ENCODE measurements around the gene PPP1CC.

PPP1CC gene

DNA sequence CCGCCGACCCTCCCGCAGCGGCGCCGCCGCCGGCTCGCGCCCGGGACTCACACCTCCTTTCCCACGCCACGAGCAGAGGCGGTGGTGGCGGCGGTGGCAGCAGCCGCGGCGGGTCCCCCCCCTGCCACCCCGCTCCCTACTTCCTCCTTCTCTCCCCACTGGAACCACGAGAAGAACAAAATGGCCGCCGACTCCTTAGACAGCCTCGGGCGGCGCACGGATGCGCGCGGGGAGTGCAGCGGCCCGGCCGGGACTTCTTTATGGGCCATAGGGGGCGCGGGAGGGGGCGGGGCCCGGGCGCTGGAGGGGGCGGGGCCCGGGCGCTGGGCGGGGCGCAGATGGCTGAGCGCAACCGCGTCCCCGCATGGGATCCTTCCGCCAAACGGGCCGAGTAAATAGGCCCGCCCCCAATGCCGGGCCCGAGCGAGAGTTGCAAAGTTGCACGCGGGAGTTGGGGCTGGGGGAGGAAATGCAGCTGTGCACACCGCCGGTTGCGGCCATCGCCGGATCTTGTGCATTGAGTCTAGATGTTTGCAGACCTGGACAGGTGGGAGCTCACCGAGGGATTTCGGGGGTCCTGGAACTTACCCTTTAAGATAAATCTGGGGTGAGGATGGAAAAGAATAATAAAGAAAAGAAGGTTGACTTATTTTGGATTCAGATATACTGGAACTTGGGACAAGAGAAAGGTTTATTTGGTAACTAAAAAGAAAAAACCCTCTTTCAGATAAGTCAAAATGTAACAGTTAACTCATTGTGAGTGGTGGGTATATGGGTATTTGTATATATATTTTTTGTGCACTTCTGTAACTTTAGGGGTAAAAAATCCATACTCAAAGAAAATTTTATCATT, at the start of gene PPP1CC:
PPP1CC (minus strand) TSS at position 174 of the 853 bp plus-strand sequence. CDS start 184 bp downstream, outside the sequence.
- peak within 1 kb of the TSS; percentile 93 for H3K27ac ChIP-seq
- TF ChIP-seq, protein P1, sequence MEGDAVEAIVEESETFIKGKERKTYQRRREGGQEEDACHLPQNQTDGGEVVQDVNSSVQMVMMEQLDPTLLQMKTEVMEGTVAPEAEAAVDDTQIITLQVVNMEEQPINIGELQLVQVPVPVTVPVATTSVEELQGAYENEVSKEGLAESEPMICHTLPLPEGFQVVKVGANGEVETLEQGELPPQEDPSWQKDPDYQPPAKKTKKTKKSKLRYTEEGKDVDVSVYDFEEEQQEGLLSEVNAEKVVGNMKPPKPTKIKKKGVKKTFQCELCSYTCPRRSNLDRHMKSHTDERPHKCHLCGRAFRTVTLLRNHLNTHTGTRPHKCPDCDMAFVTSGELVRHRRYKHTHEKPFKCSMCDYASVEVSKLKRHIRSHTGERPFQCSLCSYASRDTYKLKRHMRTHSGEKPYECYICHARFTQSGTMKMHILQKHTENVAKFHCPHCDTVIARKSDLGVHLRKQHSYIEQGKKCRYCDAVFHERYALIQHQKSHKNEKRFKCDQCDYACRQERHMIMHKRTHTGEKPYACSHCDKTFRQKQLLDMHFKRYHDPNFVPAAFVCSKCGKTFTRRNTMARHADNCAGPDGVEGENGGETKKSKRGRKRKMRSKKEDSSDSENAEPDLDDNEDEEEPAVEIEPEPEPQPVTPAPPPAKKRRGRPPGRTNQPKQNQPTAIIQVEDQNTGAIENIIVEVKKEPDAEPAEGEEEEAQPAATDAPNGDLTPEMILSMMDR (conservative IDR thresholded peaks at IDR 0.05) = no peak

DNA sequence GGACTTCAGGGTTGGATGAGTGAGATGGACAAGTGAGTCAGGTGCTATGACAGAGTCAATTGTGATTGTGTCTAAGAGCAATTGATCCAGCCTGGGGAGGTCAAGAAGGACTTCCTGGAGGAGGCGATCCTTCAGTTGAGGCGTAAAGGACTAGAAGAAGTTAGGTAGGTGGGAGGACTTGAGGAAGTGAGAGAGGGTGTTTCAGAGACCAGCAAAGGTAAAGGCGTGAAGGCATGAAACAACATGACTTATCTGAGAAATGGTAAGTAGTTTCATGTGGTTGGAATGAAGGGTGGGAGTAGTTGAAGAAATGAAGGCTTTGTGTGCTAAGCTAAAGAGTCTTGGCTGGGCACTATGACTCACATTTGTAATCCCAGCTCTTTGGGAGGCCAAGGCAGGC, 48.9 kb upstream of the PPP1CC start:
- H3K27ac ChIP-seq = no peak overlapping the region
- TF ChIP-seq, protein P1 (conservative IDR thresholded peaks at IDR 0.05) = no peak

DNA sequence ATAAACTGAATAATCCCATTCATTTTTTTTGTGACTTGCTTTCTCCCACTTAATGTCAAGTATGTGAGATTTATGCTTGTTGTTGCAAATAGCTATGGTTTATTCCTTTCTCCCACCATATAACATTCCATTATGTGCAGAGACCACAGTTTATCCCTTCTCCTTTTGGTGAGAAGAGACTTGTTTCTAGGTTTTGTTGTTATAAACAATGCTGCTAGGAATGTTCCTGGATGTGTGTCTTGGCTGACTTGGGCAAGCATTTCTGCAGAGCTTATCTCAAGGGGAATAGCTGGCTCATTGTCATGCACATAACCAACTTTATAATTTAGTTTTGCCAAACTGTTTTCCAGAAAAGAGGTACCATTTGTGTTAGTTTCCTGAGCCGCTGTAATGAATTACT, 47.6 kb upstream of the PPP1CC start:
- H3K27ac ChIP-seq = no peak overlapping the region
- TF ChIP-seq, protein P1 (conservative IDR thresholded peaks at IDR 0.05) = no peak

DNA sequence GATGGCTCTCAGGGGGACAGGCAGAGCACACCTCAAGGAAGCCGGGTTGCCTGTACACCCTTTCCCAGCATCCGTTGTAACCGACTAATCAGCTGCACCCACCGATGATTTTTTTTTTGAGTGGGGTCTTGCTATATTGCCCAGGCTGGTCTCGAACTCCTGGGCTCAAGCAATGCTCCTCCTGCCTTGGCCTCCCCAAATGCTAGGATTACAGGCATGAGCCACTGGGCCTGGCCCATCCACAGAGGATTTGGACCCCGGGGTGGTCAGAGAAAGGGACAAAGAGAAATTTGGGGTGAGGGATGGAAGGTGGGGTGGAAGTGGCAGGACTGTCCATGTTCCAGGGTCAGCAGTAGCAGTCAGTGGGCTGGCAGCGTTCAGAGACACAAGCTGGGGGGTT, 43.3 kb upstream of the PPP1CC start:
- TF ChIP-seq, protein P1 (conservative IDR thresholded peaks at IDR 0.05) = no peak
- H3K27ac ChIP-seq = no peak overlapping the region

DNA sequence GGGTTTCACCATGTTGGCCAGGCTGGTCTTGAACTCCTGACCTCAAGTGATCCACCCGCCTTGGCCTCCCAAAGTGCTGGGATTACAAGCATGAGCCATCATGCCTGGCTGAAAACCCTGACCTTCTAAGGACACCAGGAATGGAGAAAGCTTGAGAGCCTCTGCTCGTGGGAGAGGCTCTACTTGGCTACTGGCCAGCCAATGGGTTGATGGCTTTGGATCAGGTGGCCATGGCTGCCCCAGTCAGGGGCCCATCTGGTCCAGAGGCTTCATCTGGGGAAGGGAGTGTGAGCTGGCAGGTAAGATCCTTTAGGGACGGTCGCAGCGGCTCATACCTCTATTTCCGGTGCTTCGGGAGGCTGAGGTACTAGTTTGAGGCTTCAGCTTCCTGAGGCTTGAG, 42.5 kb upstream of the PPP1CC start:
- no peak overlapping the region for H3K27ac ChIP-seq
- TF ChIP-seq, protein P1 (conservative IDR thresholded peaks at IDR 0.05) = no peak

DNA sequence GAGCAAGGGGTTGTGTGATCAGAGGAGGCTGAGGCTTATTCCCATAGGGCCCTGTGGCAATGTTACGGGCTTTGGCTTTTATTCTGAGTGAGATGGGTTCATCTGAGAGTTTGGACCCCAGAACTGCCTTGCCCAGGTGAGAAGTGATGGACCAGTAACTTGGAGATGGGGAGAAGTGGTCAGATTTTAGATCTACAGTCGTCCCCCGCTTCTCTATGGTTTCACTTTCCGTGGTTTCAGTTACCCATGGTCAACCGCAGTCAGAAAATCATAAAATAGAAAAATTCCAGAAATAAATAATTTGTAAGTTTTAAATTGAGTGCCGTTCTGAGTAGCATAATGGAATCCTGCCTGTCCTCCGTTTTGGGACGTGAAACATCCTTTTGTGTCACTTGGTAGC, 40.2 kb upstream of the PPP1CC start:
- TF ChIP-seq, protein P1 (conservative IDR thresholded peaks at IDR 0.05) = no peak
- no peak overlapping the region for H3K27ac ChIP-seq

DNA sequence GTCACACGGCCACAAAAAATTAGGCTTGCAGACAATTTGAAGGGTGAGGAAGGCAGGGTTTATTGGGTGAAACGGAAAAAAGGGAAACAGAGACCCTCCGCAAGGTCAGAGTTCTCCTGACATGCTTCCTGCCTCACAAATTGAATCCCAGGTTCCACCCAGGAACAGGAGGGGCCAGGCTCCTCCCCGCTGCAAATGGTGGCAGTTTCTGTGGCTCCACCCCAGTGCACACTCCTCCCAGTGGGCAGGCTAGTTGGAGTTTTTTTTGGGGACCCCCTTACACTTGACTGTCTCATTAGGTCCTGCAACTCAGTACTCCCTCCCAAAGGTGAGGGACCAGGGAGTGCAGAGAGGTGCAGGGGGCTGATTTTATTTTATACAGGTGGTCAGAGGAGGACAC, 39.4 kb upstream of the PPP1CC start:
- no peak overlapping the region for H3K27ac ChIP-seq
- TF ChIP-seq, protein P1 (conservative IDR thresholded peaks at IDR 0.05) = no peak
